ENCODE data around the gene IL32. TPM values are rescaled to one million over a fixed set of nuclear protein-coding genes. Genes with fewer than 3 reads are reported as not detected.
A peak's percentile ranks its signal among the peaks of the same experiment; 100 is the strongest.

Gene IL32, protein sequence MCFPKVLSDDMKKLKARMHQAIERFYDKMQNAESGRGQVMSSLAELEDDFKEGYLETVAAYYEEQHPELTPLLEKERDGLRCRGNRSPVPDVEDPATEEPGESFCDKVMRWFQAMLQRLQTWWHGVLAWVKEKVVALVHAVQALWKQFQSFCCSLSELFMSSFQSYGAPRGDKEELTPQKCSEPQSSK
- 1.1 TPM in 1 of 2 replicates, not detected in the other for total RNA-seq (2011; cell fraction: chromatin; rRNA removed; ENCODE audit: low replicate concordance)
- total RNA-seq (2011; cell fraction: nucleolus; rRNA removed) = 0.50 and 1.1 TPM in 2 replicates
- total RNA-seq (2011; cell fraction: nucleoplasm; rRNA removed) = not detected in 2 replicates
- total RNA-seq (2014; rRNA removed) (not detected in 2 replicates), total RNA-seq (2014; rRNA removed; fragmentation: Illumina TruSeq; extraction: Trizol) (not detected in 2 replicates), total RNA-seq (2015; rRNA removed; fragmentation: Illumina TruSeq; extraction: Trizol) (not detected in 2 replicates), total RNA-seq (2021) (1.5 and 2.2 TPM in 2 replicates), polyA plus RNA-seq (2011; rRNA removed) (0.21 TPM in 1 of 2 replicates, not detected in the other), polyA plus RNA-seq (2014; fragmentation: Illumina TruSeq; extraction: Trizol) (0.31 and 0.64 TPM in 2 replicates), polyA plus RNA-seq (2014; fragmentation: Nextera tagmentation; extraction: Ambion mirVana) (under 1 TPM; 0.24 to 0.42 TPM), polyA plus RNA-seq (2014; rRNA removed) (0.43 and 2.0 TPM in 2 replicates), polyA minus RNA-seq (2011; rRNA and poly(A)+ RNA removed) (not detected in 2 replicates), Bru-seq, nascent RNA (not detected), BruChase-seq, experiment 1, labeled RNA remaining after a 2-hour chase (not detected), BruChase-seq, experiment 2, labeled RNA remaining after a 6-hour chase (percentile 28 among the genes with signal in this experiment)
- polyA plus RNA-seq (2011; cell fraction: cytosol; rRNA removed) = 0.40 TPM in 2 replicates
- polyA plus RNA-seq (2011; cell fraction: nucleus; rRNA removed) = 0.29 and 0.43 TPM in 2 replicates
- polyA plus RNA-seq (2012) = 1.0 and 5.1 TPM in 2 replicates
- polyA minus RNA-seq (2011; cell fraction: cytosol; rRNA and poly(A)+ RNA removed) = not detected in 2 replicates
- not detected in 2 replicates for polyA minus RNA-seq (2011; cell fraction: nucleus; rRNA and poly(A)+ RNA removed)
- long read RNA-seq, experiment 1 = 0 reads
- long read RNA-seq, experiment 2, partial matches to known transcripts = 0 of 1 reads
- long read RNA-seq, experiment 2, other reads (novel, unspliced or antisense) = 1 of 1 reads
- long read RNA-seq, experiment 3 = 0 reads

DNA sequence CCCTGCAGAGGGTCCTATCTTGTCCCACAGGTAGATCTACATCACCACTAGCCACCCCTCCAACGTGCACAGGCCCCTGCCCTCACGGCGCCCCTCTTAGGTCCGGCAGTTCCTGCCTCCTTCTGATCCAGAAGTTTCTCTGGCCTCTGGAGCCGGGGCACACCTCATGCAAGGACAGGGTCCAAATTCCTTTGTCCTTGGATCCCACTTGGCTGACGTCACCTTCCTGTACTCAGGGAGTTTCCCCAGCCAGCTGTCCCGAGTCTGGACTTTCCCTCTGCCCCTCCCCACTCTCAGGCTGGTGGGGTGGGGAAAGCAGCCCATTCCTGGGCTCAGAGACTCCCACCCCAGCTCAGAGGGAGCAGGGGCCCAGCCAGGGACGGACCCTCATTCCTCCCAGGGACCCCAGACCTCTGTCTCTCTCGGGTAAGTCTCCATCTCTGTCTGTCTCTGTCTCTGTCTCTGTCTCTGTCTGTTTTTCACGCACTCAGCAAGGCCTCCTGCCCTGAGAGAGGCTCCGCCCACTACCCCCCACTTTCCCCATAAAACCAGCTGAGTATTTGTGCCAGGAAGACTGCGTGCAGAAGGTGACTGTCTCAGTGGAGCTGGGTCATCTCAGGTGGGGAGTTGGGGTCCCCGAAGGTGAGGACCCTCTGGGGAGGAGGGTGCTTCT is at the start of gene IL32:
IL32 (plus strand) TSS at position 572 of the 673 bp plus-strand sequence. CDS start 172 bp downstream, outside the sequence.
- Histone ChIP-seq H3K4me3 (no peak within 1 kb of the TSS), H4K20me1 (replicated peaks; ENCODE audit: control insufficient read depth, insufficient read depth, low read length) (no peaks in the 10 kb centered on the region), H3K27ac (ENCODE audit: extremely low read depth, low read depth, low read length) (no peak within 1 kb of the TSS), H3K9me3 (replicated peaks; ENCODE audit: control insufficient read depth, insufficient read depth, low read depth, low read length) (no peaks in the 10 kb centered on the region), H2AFZ (ENCODE audit: low read depth, low read length) (peak within 1 kb of the TSS; percentile 67; the same call in 1 of the 2 replicates), H3K27me3 (ENCODE audit: control insufficient read depth in 2 of 2, insufficient read depth in 2 of 2, low read length in 2 of 2) (no peaks in the 10 kb centered on the region), H3K4me1 (replicated peaks in 1 of 2; ENCODE audit: control insufficient read depth in 2 of 2, insufficient read depth in 2 of 2, low read length in 2 of 2) (peaks cover 8 to 35% of the 10 kb centered on the region in 2 experiments; a peak in 4 of 5 replicates), H3K9ac (ENCODE audit: insufficient read depth in 1 of 2, low read depth in 2 of 2, low read length in 2 of 2) (peak within 1 kb of the TSS in 1 of 2 experiments; percentile 24; a peak in 2 of 4 replicates), H3K36me3 (ENCODE audit: control insufficient read depth, insufficient read depth, low read length) (no peaks in the 10 kb centered on the region), H3K4me2 (ENCODE audit: insufficient read depth, low read length) (no peak within 1 kb of the TSS), H3K79me2 (ENCODE audit: control insufficient read depth, insufficient read depth, low read length) (no peaks in the 10 kb centered on the region), H3K9me1 (ENCODE audit: control insufficient read depth, insufficient read depth, low read length) (no peaks in the 10 kb centered on the region)
- in situ Hi-C loops (cut with MboI) = no loop called here
- WGBS (ENCODE audit: insufficient coverage, low coverage, missing lambda C conversion rate) = 53% methylated on average over 13 of the region's 13 CpGs
- ATAC-seq (0 out of 3 replicates have a peak, but pooled peaks have one; percentile 11), DNase-seq (ENCODE audit: extremely low read depth in 1 of 4, low spot score in 3 of 4) (peak in 1 of 4 experiments; percentile 25), FAIRE-seq (no peak)
- POLR2A ChIA-PET = interaction anchor here (1.1 to 1.3 kb wide), 2 partner anchors 63 to 64 kb away, joined by 3 to 5 read pairs; no protein-coding TSS in a partner anchor
- BruUV-seq (replicated peaks) = no TSS peak
- CTCF ChIA-PET (ENCODE audit: low intra/inter-chr PET ratio) = no interaction called here
- intact Hi-C loops (cut with micrococcal nuclease) = no loop called here
- TF ChIP-seq ZNF354B (CRISPR knock-in tag; IDR thresholded peaks at IDR 0.05) (no peak), ZNF263 (CRISPR knock-in tag; IDR thresholded peaks at IDR 0.05; ENCODE audit: borderline replicate concordance) (peak; percentile 47), CBFA2T2 (conservative IDR thresholded peaks at IDR 0.05) (no peak), ESRRA (IDR thresholded peaks at IDR 0.05; ENCODE audit: borderline replicate concordance, low read depth) (no peak), VEZF1 (CRISPR knock-in tag; IDR thresholded peaks at IDR 0.05) (peak; percentile 16; the same call in 1 of the 2 replicates), ATF7 (IDR thresholded peaks at IDR 0.05) (peak; percentile 82; the same call in 1 of the 2 replicates), PCBP2 (IDR thresholded peaks at IDR 0.05; ENCODE audit: low read depth, low read length, poor library complexity, severe bottlenecking) (no peak), L3MBTL2 (IDR thresholded peaks at IDR 0.05) (0 out of 2 replicates have a peak, but pooled peaks have one; percentile 26)
- TF ChIP-seq, protein P1, sequence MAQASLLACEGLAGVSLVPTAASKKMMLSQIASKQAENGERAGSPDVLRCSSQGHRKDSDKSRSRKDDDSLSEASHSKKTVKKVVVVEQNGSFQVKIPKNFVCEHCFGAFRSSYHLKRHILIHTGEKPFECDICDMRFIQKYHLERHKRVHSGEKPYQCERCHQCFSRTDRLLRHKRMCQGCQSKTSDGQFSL (CRISPR knock-in tag; IDR thresholded peaks at IDR 0.05) = 0 out of 2 replicates have a peak, but pooled peaks have one; percentile 15
- TF ChIP-seq, protein P1 (tag; IDR thresholded peaks at IDR 0.05) = no peak
- TF ChIP-seq, protein P2, sequence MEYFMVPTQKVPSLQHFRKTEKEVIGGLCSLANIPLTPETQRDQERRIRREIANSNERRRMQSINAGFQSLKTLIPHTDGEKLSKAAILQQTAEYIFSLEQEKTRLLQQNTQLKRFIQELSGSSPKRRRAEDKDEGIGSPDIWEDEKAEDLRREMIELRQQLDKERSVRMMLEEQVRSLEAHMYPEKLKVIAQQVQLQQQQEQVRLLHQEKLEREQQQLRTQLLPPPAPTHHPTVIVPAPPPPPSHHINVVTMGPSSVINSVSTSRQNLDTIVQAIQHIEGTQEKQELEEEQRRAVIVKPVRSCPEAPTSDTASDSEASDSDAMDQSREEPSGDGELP (CRISPR knock-in tag; IDR thresholded peaks at IDR 0.05; ENCODE audit: borderline replicate concordance) = peak; percentile 26; the same call in 1 of the 2 replicates
